Esophagus muscularis mucosa (tissue), 3 donors: ENCODE results near the gene AHCY.

Experiments used
- CTCF ChIP-seq, 3 experiments: fragments of 200-600 bp in 2 of 3; fragments of 450-650 bp in 1 of 3; sonication (generic) in 2 of 3; IDR thresholded peaks; one replicate each; pipeline ENCODE4 v1.5.1; 2017 to 2019; ENCODE audit warnings: antibody characterized with exemption in 3 of 3, mild to moderate bottlenecking in 2 of 3, moderate library complexity in 1 of 3
- EP300 ChIP-seq: sonication (generic); formaldehyde crosslinking; IDR thresholded peaks from one replicate; pipeline ENCODE4 v1.6.1; 2017; ENCODE audit warnings: antibody characterized with exemption

- TF ChIP-seq CTCF (IDR thresholded peaks at IDR 0.05) (no peak), EP300 (no peak)
These were observed 53.9 kb downstream of the AHCY start for GRCh38 chr20:34249291-34249690.
